HepG2 (cell line): ENCODE data around the gene COX4I2. TPM values are rescaled to one million over a fixed set of nuclear protein-coding genes. Genes with fewer than 3 reads are reported as not detected.

Experiments
- AGO1 ChIP-seq: fragments of 200-400 bp; formaldehyde crosslinking; IDR thresholded peaks from 2 replicates; pipeline ENCODE4 v1.6.1; 2017; ENCODE audit warnings: mild to moderate bottlenecking, low read depth, low read length, moderate library complexity; ENCODE audit not compliant: poor library complexity, severe bottlenecking
- ARID2 ChIP-seq: sonication (generic); formaldehyde crosslinking; IDR thresholded peaks from 2 replicates; pipeline ENCODE4 v1.8.1; 2022; ENCODE audit warnings: mild to moderate bottlenecking, missing genetic modification reagents, borderline replicate concordance
- ARNT2 ChIP-seq: sonication (generic); formaldehyde crosslinking; IDR thresholded peaks from 2 replicates; pipeline ENCODE4 v1.8.0; 2022; ENCODE audit warnings: mild to moderate bottlenecking, low read depth, missing genetic modification reagents, moderate library complexity
- CCDC6 ChIP-seq: sonication (generic); formaldehyde crosslinking; IDR thresholded peaks from 2 replicates; pipeline ENCODE4 v1.8.1; 2022; ENCODE audit warnings: mild to moderate bottlenecking, missing genetic modification reagents, moderate library complexity
- CREM ChIP-seq, 2 experiments: sonication (generic) in 1 of 2; formaldehyde crosslinking in 1 of 2; IDR thresholded peaks; 2 replicates each; pipeline versions ENCODE4 v1.4.0 to v1.6.1; 2016 to 2020; ENCODE audit warnings: antibody characterized with exemption in 1 of 2, mild to moderate bottlenecking in 1 of 2, missing genetic modification reagents in 1 of 2
- FOXM1 ChIP-seq: sonication (generic); formaldehyde crosslinking; IDR thresholded peaks from 2 replicates; pipeline ENCODE4 v1.5.0; 2020; ENCODE audit warnings: missing genetic modification reagents
- MLLT10 ChIP-seq: sonication (generic); formaldehyde crosslinking; IDR thresholded peaks from 2 replicates; pipeline ENCODE4 v1.4.0; 2020; ENCODE audit warnings: missing genetic modification reagents
- TGIF2 ChIP-seq: IDR thresholded peaks from 2 replicates; pipeline ENCODE4 v1.6.1; 2016; ENCODE audit warnings: control low read depth, missing compliant biosample characterization
- THYN1 ChIP-seq: sonication (generic); formaldehyde crosslinking; IDR thresholded peaks from 2 replicates; pipeline ENCODE4 v1.8.1; 2023; ENCODE audit warnings: low read depth, mild to moderate bottlenecking, moderate library complexity, missing genetic modification reagents, borderline replicate concordance
- ZBTB7A ChIP-seq: sonication (generic); formaldehyde crosslinking; IDR thresholded peaks from 2 replicates; pipeline ENCODE4 v1.8.0; 2022; ENCODE audit warnings: mild to moderate bottlenecking, missing genetic modification reagents
- ZNF326 ChIP-seq: sonication (generic); formaldehyde crosslinking; IDR thresholded peaks from 2 replicates; pipeline ENCODE4 v1.4.0; 2020; ENCODE audit warnings: missing genetic modification reagents, borderline replicate concordance
- ZNF382 ChIP-seq: sonication (generic); formaldehyde crosslinking; IDR thresholded peaks from 2 replicates; pipeline ENCODE4 v1.5.0; 2020; ENCODE audit warnings: missing genetic modification reagents, mild to moderate bottlenecking, borderline replicate concordance
- polyA plus RNA-seq, 8 experiments: library from polyadenylated mRNA; depleted of rRNA in 3 of 8; stranded (reverse) in 7 of 8; unstranded in 1 of 8; fragments of >200 nt; fragmentation: Illumina TruSeq in 4 of 8; extraction: Trizol in 4 of 8; gene quantifications; 2 replicates each; pipeline versions ENCODE4 v1.2.1 to v1.2.3, GENCODE V29; 2011 to 2016; ENCODE audit warnings: low read depth in 4 of 8, missing spikeins in 1 of 8, mixed read lengths in 1 of 8; ENCODE audit not compliant: insufficient read depth in 1 of 8
- total RNA-seq, 5 experiments: library from RNA; depleted of rRNA; stranded (reverse); fragments of >200 nt; fragmentation: Illumina TruSeq; extraction: Trizol; gene quantifications; 2 replicates each; pipeline ENCODE4 v1.2.3, GENCODE V29; 2016; ENCODE audit warnings: low read depth in 1 of 5
- TF ChIP-seq, protein P1 (sequence below), 2 experiments: sonication (generic) in 1 of 2; formaldehyde crosslinking in 1 of 2; IDR thresholded peaks; 2 replicates each; pipeline versions ENCODE4 v1.4.0 to v1.6.1; 2016 to 2020; ENCODE audit warnings: borderline replicate concordance in 1 of 2, low read depth in 1 of 2, mild to moderate bottlenecking in 1 of 2, missing genetic modification reagents in 1 of 2
- TF ChIP-seq, protein P2 (sequence below): sonication (generic); formaldehyde crosslinking; IDR thresholded peaks from 2 replicates; pipeline ENCODE4 v1.8.0; 2022; ENCODE audit warnings: mild to moderate bottlenecking, missing genetic modification reagents, moderate library complexity
- TF ChIP-seq, protein P3 (sequence below): sonication (generic); formaldehyde crosslinking; IDR thresholded peaks from 2 replicates; pipeline ENCODE4 v1.5.1; 2020; ENCODE audit warnings: missing genetic modification reagents, mild to moderate bottlenecking, borderline replicate concordance
- TF ChIP-seq, protein P4 (sequence below): sonication (generic); formaldehyde crosslinking; IDR thresholded peaks from 2 replicates; pipeline ENCODE4 v1.5.1; 2020; ENCODE audit warnings: missing genetic modification reagents, mild to moderate bottlenecking, borderline replicate concordance

Gene COX4I2
- total and polyA plus RNA-seq, 2 of the 13 experiments (the other 11 are each of a cell fraction or from before 2014, with no cell fraction given): 1.1 TPM; not detected in 1

DNA sequence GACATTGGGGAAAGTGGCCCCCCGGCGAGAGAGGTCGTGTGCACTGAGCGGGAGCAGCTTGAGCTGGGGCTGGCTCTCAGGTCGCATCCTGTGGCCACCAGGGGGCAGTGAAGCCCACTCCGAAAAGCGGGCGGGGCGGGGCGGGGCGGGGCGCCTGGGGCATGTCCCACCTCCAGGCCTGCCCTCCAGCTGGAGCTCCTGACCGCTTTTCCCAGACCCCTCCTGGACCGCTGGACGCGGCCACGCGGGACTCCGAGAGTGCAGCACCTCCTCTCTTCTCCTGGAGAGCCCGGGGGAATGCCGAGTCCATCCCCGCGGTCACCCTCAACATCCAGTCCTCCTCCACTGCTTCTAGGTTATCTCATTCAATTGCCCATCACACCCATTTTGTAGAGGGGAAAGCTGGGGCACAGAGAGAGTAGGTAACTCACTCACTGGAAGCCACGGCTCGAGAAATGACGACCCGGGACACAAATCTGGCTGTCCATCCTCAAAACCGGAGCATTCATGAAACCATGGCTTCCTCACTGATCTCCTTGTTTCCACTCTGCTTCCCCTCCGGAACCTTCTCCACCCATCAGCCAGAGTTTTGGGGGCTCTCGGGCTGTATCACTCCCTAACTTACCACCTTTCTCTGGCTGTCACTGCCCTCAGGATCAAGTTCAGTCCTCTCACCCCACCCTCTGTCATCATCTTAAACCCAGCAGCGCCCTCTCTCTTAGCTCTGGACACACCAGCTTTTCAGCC is 24.1 kb downstream of the COX4I2 start (continued):
- TF ChIP-seq FOXM1 (CRISPR knock-in tag) (no peak), TGIF2 (peak; percentile 71), ZBTB7A (CRISPR knock-in tag) (no peak; the same call in 1 of the 2 replicates), ZNF326 (peak; percentile 77; the same call in 1 of the 2 replicates), CREM (IDR thresholded peaks at IDR 0.05) (peak; percentile 36; the same call in 1 of the 2 replicates), CREM (CRISPR knock-in tag; IDR thresholded peaks at IDR 0.05) (no peak), MLLT10 (CRISPR knock-in tag) (no peak), ARNT2 (peak; percentile 63; the same call in 1 of the 2 replicates), ARID2 (peak; percentile 56), CCDC6 (CRISPR knock-in tag) (peak; percentile 84; the same call in 1 of the 2 replicates), ZNF382 (CRISPR knock-in tag) (no peak), THYN1 (0 out of 2 replicates have a peak, but pooled peaks have one; percentile 74), AGO1 (no peak)
- TF ChIP-seq, protein P1, sequence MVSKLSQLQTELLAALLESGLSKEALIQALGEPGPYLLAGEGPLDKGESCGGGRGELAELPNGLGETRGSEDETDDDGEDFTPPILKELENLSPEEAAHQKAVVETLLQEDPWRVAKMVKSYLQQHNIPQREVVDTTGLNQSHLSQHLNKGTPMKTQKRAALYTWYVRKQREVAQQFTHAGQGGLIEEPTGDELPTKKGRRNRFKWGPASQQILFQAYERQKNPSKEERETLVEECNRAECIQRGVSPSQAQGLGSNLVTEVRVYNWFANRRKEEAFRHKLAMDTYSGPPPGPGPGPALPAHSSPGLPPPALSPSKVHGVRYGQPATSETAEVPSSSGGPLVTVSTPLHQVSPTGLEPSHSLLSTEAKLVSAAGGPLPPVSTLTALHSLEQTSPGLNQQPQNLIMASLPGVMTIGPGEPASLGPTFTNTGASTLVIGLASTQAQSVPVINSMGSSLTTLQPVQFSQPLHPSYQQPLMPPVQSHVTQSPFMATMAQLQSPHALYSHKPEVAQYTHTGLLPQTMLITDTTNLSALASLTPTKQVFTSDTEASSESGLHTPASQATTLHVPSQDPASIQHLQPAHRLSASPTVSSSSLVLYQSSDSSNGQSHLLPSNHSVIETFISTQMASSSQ (IDR thresholded peaks at IDR 0.05; ENCODE audit: low read depth): no peak
- TF ChIP-seq, protein P1 (CRISPR knock-in tag; IDR thresholded peaks at IDR 0.05; ENCODE audit: borderline replicate concordance): peak; percentile 72; the same call in 1 of the 2 replicates
- TF ChIP-seq, protein P2, sequence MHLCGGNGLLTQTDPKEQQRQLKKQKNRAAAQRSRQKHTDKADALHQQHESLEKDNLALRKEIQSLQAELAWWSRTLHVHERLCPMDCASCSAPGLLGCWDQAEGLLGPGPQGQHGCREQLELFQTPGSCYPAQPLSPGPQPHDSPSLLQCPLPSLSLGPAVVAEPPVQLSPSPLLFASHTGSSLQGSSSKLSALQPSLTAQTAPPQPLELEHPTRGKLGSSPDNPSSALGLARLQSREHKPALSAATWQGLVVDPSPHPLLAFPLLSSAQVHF (CRISPR knock-in tag): no peak
- TF ChIP-seq, protein P3, sequence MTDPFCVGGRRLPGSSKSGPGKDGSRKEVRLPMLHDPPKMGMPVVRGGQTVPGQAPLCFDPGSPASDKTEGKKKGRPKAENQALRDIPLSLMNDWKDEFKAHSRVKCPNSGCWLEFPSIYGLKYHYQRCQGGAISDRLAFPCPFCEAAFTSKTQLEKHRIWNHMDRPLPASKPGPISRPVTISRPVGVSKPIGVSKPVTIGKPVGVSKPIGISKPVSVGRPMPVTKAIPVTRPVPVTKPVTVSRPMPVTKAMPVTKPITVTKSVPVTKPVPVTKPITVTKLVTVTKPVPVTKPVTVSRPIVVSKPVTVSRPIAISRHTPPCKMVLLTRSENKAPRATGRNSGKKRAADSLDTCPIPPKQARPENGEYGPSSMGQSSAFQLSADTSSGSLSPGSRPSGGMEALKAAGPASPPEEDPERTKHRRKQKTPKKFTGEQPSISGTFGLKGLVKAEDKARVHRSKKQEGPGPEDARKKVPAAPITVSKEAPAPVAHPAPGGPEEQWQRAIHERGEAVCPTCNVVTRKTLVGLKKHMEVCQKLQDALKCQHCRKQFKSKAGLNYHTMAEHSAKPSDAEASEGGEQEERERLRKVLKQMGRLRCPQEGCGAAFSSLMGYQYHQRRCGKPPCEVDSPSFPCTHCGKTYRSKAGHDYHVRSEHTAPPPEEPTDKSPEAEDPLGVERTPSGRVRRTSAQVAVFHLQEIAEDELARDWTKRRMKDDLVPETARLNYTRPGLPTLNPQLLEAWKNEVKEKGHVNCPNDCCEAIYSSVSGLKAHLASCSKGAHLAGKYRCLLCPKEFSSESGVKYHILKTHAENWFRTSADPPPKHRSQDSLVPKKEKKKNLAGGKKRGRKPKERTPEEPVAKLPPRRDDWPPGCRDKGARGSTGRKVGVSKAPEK: peak; percentile 74; the same call in 1 of the 2 replicates
- TF ChIP-seq, protein P4, sequence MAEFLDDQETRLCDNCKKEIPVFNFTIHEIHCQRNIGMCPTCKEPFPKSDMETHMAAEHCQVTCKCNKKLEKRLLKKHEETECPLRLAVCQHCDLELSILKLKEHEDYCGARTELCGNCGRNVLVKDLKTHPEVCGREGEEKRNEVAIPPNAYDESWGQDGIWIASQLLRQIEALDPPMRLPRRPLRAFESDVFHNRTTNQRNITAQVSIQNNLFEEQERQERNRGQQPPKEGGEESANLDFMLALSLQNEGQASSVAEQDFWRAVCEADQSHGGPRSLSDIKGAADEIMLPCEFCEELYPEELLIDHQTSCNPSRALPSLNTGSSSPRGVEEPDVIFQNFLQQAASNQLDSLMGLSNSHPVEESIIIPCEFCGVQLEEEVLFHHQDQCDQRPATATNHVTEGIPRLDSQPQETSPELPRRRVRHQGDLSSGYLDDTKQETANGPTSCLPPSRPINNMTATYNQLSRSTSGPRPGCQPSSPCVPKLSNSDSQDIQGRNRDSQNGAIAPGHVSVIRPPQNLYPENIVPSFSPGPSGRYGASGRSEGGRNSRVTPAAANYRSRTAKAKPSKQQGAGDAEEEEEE (CRISPR knock-in tag): no peak
